H9 (cell line): ENCODE data around the gene SELE. TPM values are rescaled to one million over a fixed set of nuclear protein-coding genes. Genes with fewer than 3 reads are reported as not detected.

Experiments used
- DNase-seq: peaks from one replicate; pipeline ENCODE4 v3.0.0-alpha.2; 2017
- H2AFZ ChIP-seq: one replicate; pipeline ENCODE4 v1.6.1; 2013; ENCODE audit warnings: mild to moderate bottlenecking, low read length, control low read depth, moderate library complexity
- H2AK5ac ChIP-seq: 2 replicates; pipeline ENCODE4 v1.6.1; 2013; ENCODE audit warnings: low read length, control low read depth, mixed read lengths; ENCODE audit not compliant: insufficient read length
- H2BK120ac ChIP-seq: one replicate; pipeline ENCODE4 v1.6.1; 2013; ENCODE audit warnings: low read depth, mild to moderate bottlenecking, low read length, control low read depth, inconsistent platforms; ENCODE audit not compliant: poor library complexity, severe bottlenecking
- H2BK12ac ChIP-seq: 2 replicates; pipeline ENCODE4 v1.6.1; 2013; ENCODE audit warnings: low read length, control low read depth, mixed read lengths, low read depth; ENCODE audit not compliant: insufficient read length
- H2BK15ac ChIP-seq: 2 replicates; pipeline ENCODE4 v1.6.1; 2013; ENCODE audit warnings: low read depth, low read length, control low read depth
- H2BK20ac ChIP-seq: one replicate; pipeline ENCODE4 v1.6.1; 2013; ENCODE audit warnings: low read depth, mild to moderate bottlenecking, low read length, control low read depth, inconsistent platforms; ENCODE audit not compliant: poor library complexity, severe bottlenecking
- H2BK5ac ChIP-seq: 2 replicates; pipeline ENCODE4 v1.6.1; 2013; ENCODE audit warnings: low read length, control low read depth, mixed read lengths; ENCODE audit not compliant: insufficient read length
- H3K14ac ChIP-seq: 2 replicates; pipeline ENCODE4 v1.6.1; 2013; ENCODE audit warnings: low read length, control low read depth; ENCODE audit not compliant: insufficient read depth
- H3K18ac ChIP-seq: 2 replicates; pipeline ENCODE4 v1.6.1; 2013; ENCODE audit warnings: low read depth, mild to moderate bottlenecking, mixed read lengths, low read length, control low read depth; ENCODE audit not compliant: insufficient read length
- H3K23ac ChIP-seq: 2 replicates; pipeline ENCODE4 v1.6.1; 2013; ENCODE audit warnings: low read length, control low read depth, mixed read lengths, low read depth; ENCODE audit not compliant: insufficient read length
- H3K23me2 ChIP-seq: 2 replicates; pipeline ENCODE4 v1.6.1; 2013; ENCODE audit warnings: low read depth, mild to moderate bottlenecking, mixed read lengths, low read length, control low read depth; ENCODE audit not compliant: insufficient read length, poor library complexity, severe bottlenecking
- H3K27ac ChIP-seq: 2 replicates; pipeline ENCODE4 v1.5.1; 2013; ENCODE audit warnings: low read length, control low read depth, mixed read lengths, low read depth; ENCODE audit not compliant: insufficient read length
- H3K27me3 ChIP-seq: 2 replicates; pipeline ENCODE4 v1.6.1; 2013; ENCODE audit warnings: low read length, control low read depth, inconsistent platforms; ENCODE audit not compliant: insufficient read depth
- H3K4ac ChIP-seq: 2 replicates; pipeline ENCODE4 v1.6.1; 2013; ENCODE audit warnings: low read depth, mild to moderate bottlenecking, control low read depth, inconsistent platforms, low read length, moderate library complexity
- H3K4me1 ChIP-seq: 2 replicates; pipeline ENCODE4 v1.6.1; 2013; ENCODE audit warnings: low read length, control low read depth, inconsistent platforms; ENCODE audit not compliant: insufficient read depth
- H3K4me2 ChIP-seq: 2 replicates; pipeline ENCODE4 v1.6.1; 2013; ENCODE audit warnings: low read length, control low read depth, mixed read lengths; ENCODE audit not compliant: insufficient read length, insufficient read depth
- H3K56ac ChIP-seq: 2 replicates; pipeline ENCODE4 v1.6.1; 2013; ENCODE audit warnings: low read depth, mild to moderate bottlenecking, mixed read lengths, low read length, control low read depth; ENCODE audit not compliant: insufficient read length
- H3K79me1 ChIP-seq: 2 replicates; pipeline ENCODE4 v1.6.1; 2013; ENCODE audit warnings: low read depth, mild to moderate bottlenecking, moderate library complexity, low read length, control low read depth, inconsistent platforms; ENCODE audit not compliant: insufficient read depth, poor library complexity, severe bottlenecking
- H3K79me2 ChIP-seq: 2 replicates; pipeline ENCODE4 v1.6.1; 2013; ENCODE audit warnings: low read length, control low read depth, inconsistent platforms; ENCODE audit not compliant: insufficient read depth
- H3K9ac ChIP-seq: 2 replicates; pipeline ENCODE4 v1.6.1; 2013; ENCODE audit warnings: low read length, control low read depth, mixed read lengths; ENCODE audit not compliant: insufficient read length; ENCODE audit errors: extremely low read depth
- H3K9me3 ChIP-seq: one replicate; pipeline ENCODE4 v1.6.1; 2013; ENCODE audit warnings: low read depth, low read length, inconsistent platforms; ENCODE audit not compliant: control insufficient read depth
- H3T11ph ChIP-seq: one replicate; pipeline ENCODE4 v1.6.1; 2013; ENCODE audit warnings: mild to moderate bottlenecking, low read length, control low read depth, inconsistent platforms
- H4K20me1 ChIP-seq: one replicate; pipeline ENCODE4 v1.6.1; 2013; ENCODE audit not compliant: control insufficient read depth, insufficient read length, insufficient read depth
- H4K5ac ChIP-seq: 2 replicates; pipeline ENCODE4 v1.6.1; 2013; ENCODE audit warnings: low read depth, mild to moderate bottlenecking, mixed read lengths, low read length, control low read depth; ENCODE audit not compliant: insufficient read length
- H4K8ac ChIP-seq: replicated peaks from 2 replicates; pipeline ENCODE4 v1.6.1; 2013; ENCODE audit warnings: low read length, control low read depth, mixed read lengths, low read depth; ENCODE audit not compliant: insufficient read length
- H4K91ac ChIP-seq: 2 replicates; pipeline ENCODE4 v1.6.1; 2013; ENCODE audit warnings: low read depth, mild to moderate bottlenecking, moderate library complexity, mixed read lengths, low read length, control low read depth; ENCODE audit not compliant: insufficient read length
- H3K27ac Mint-ChIP-seq, 3 experiments: 2 replicates in 2 of 3; 3 replicates in 1 of 3; pipeline ENCODE4 v1.8.0; 2020 to 2021; ENCODE audit warnings: mixed read lengths in 3 of 3, mild to moderate bottlenecking in 1 of 3, moderate library complexity in 1 of 3
- H3K27me3 Mint-ChIP-seq: 2 replicates; pipeline ENCODE4 v1.8.0; 2021; ENCODE audit warnings: low read depth, mild to moderate bottlenecking, moderate library complexity, mixed read lengths
- H3K36me3 Mint-ChIP-seq, 3 experiments: 2 replicates in 2 of 3; 3 replicates in 1 of 3; pipeline ENCODE4 v1.8.0; 2020 to 2021; ENCODE audit warnings: low read depth in 3 of 3, mixed read lengths in 3 of 3; ENCODE audit not compliant: insufficient read depth in 1 of 3
- H3K4me1 Mint-ChIP-seq, 2 experiments: 2 replicates each; pipeline ENCODE4 v1.8.0; 2020; ENCODE audit warnings: mixed read lengths in 2 of 2
- H3K4me3 Mint-ChIP-seq, 2 experiments: 2 replicates in 1 of 2; 3 replicates in 1 of 2; pipeline ENCODE4 v1.8.0; 2020 to 2021; ENCODE audit warnings: mild to moderate bottlenecking in 2 of 2, mixed read lengths in 2 of 2, moderate library complexity in 1 of 2
- H3K9me3 Mint-ChIP-seq, 2 experiments: 2 replicates in 1 of 2; 3 replicates in 1 of 2; pipeline ENCODE4 v1.8.0; 2020; ENCODE audit warnings: mild to moderate bottlenecking in 2 of 2, mixed read lengths in 2 of 2, moderate library complexity in 1 of 2
- CTCF ChIP-seq: fragments of 200-600 bp; sonication (generic); conservative IDR thresholded peaks from 3 replicates; pipeline ENCODE4 v1.8.0; 2021; ENCODE audit warnings: antibody characterized with exemption, mild to moderate bottlenecking
- WGBS: extraction: QIAGEN DNeasy Blood & Tissue Kit; methylation state at CpG from one replicate; pipeline ENCODE4 v1.1.7; 2013; ENCODE audit warnings: missing lambda C conversion rate, low lambda C conversion rate, mixed read lengths; ENCODE audit not compliant: insufficient read length; ENCODE audit errors: extremely low coverage; 5-methylcytosine and 5-hydroxymethylcytosine counted together
- total RNA-seq: library from RNA; stranded (reverse); gene quantifications from 2 replicates; pipeline ENCODE4 v1.2.1, GENCODE V29; 2021

SELE gene
- total RNA-seq, 1 experiment from 2014 or later: not detected

GRCh38 chr1:169696273-169697100 lies 37.4 kb downstream of the SELE start:
- H3K4ac ChIP-seq: no peak overlapping the region
- Mint-ChIP-seq H3K4me3 (no peak overlapping the region), H3K27me3 (peaks cover 41% of the 10 kb centered on the region), H3K9me3 (no peaks in the 10 kb centered on the region), H3K27ac (no peak overlapping the region), H3K4me1 (peaks cover 2% of the 10 kb centered on the region in 2 experiments), H3K36me3 (no peaks in the 10 kb centered on the region)
- H2BK20ac ChIP-seq: no peak overlapping the region
- no peak for DNase-seq
- H3K27me3 ChIP-seq: peaks cover 11% of the 10 kb centered on the region; the same call in 1 of the 2 replicates
- no peak for TF ChIP-seq CTCF
- H3K23ac ChIP-seq: no peak overlapping the region
- no peaks in the 10 kb centered on the region for H3K79me2 ChIP-seq
- no peak overlapping the region for H2AK5ac ChIP-seq
- H4K20me1 ChIP-seq: no peaks in the 10 kb centered on the region
- no peak overlapping the region for H3K14ac ChIP-seq
- no peak overlapping the region for H3K27ac ChIP-seq
- H3K9me3 ChIP-seq: no peaks in the 10 kb centered on the region
- no peak overlapping the region for H3K56ac ChIP-seq
- H3T11ph ChIP-seq: no peak overlapping the region
- no peak overlapping the region for H2AFZ ChIP-seq
- H4K8ac ChIP-seq: no peak overlapping the region
- H3K79me1 ChIP-seq: no peaks in the 10 kb centered on the region
- no peak overlapping the region for H2BK5ac ChIP-seq
- no peak overlapping the region for H4K91ac ChIP-seq
- H3K4me1 ChIP-seq: no peaks in the 10 kb centered on the region
- H2BK15ac ChIP-seq: no peak overlapping the region
- no peak overlapping the region for H4K5ac ChIP-seq
- no peaks in the 10 kb centered on the region for H3K23me2 ChIP-seq
- H3K18ac ChIP-seq: no peak overlapping the region
- WGBS: no CpG with 5 or more reads among the region's 3 CpGs
- no peak overlapping the region for H2BK12ac ChIP-seq
- no peak overlapping the region for H3K9ac ChIP-seq
- H2BK120ac ChIP-seq: no peak overlapping the region
- H3K4me2 ChIP-seq: no peak overlapping the region
